ENCODE results near the gene BUD31. TPM values are rescaled to one million over a fixed set of nuclear protein-coding genes. Genes with fewer than 3 reads are reported as not detected.
A peak's percentile ranks its signal among the peaks of the same experiment; 100 is the strongest.
"Not testable (repeated sequence)": the region's sequence is repeated elsewhere in the genome, so short reads cannot be mapped to it uniquely, and the experiment has no call there.

BUD31 gene
- total RNA-seq, 1 experiment from 2014 or later: 96.3 TPM

GRCh38 chr7:99395616-99396327, 13.0 kb upstream of the BUD31 start:
- no peak for DNase-seq (ENCODE audit: low spot score)
- in situ Hi-C loops (cut with HindIII; ENCODE audit: low sequenced_read_pairs): no loop called here

- in situ Hi-C loops (cut with HindIII; ENCODE audit: low sequenced_read_pairs): no loop called here
- DNase-seq (ENCODE audit: low spot score): no peak
These were observed 12.1 kb upstream of the BUD31 start for GRCh38 chr7:99396418-99397296.

- DNase-seq (ENCODE audit: low spot score): no peak
- in situ Hi-C loops (cut with HindIII; ENCODE audit: low sequenced_read_pairs): no loop called here
These were observed 11.3 kb upstream of the BUD31 start for GRCh38 chr7:99397297-99397983.

- DNase-seq (ENCODE audit: low spot score): no peak
- in situ Hi-C loops (cut with HindIII; ENCODE audit: low sequenced_read_pairs): no loop called here
These were observed 9.8 kb upstream of the BUD31 start for GRCh38 chr7:99398891-99399445.

GRCh38 chr7:99399597-99399996, 9.2 kb upstream of the BUD31 start:
- no peak for DNase-seq (ENCODE audit: low spot score)
- in situ Hi-C loops (cut with HindIII; ENCODE audit: low sequenced_read_pairs): no loop called here

GRCh38 chr7:99402854-99403253, 5.9 kb upstream of the BUD31 start:
- in situ Hi-C loops (cut with HindIII; ENCODE audit: low sequenced_read_pairs): no loop called here
- no peak for DNase-seq (ENCODE audit: low spot score)

GRCh38 chr7:99403764-99404163, 5.0 kb upstream of the BUD31 start:
- DNase-seq (ENCODE audit: low spot score): no peak
- in situ Hi-C loops (cut with HindIII; ENCODE audit: low sequenced_read_pairs): no loop called here

- in situ Hi-C loops (cut with HindIII; ENCODE audit: low sequenced_read_pairs): no loop called here
- DNase-seq (ENCODE audit: low spot score): no peak
These were observed 4.4 kb upstream of the BUD31 start for GRCh38 chr7:99404235-99404976.

GRCh38 chr7:99404977-99405320, 3.8 kb upstream of the BUD31 start:
- in situ Hi-C loops (cut with HindIII; ENCODE audit: low sequenced_read_pairs): no loop called here
- no peak for DNase-seq (ENCODE audit: low spot score)

- in situ Hi-C loops (cut with HindIII; ENCODE audit: low sequenced_read_pairs): no loop called here
- DNase-seq (ENCODE audit: low spot score): no peak
These were observed 2.2 kb upstream of the BUD31 start for GRCh38 chr7:99406557-99406956.

- in situ Hi-C loops (cut with HindIII; ENCODE audit: low sequenced_read_pairs): no loop called here
- peak; percentile 16 for DNase-seq (ENCODE audit: low spot score)
These were observed 844 bp upstream of the BUD31 start for GRCh38 chr7:99407872-99408378.

- in situ Hi-C loops (cut with HindIII; ENCODE audit: low sequenced_read_pairs): no loop called here
- DNase-seq (ENCODE audit: low spot score): no peak
These were observed 413 bp downstream of the BUD31 start for GRCh38 chr7:99409192-99409572.

- DNase-seq (ENCODE audit: low spot score): no peak
- in situ Hi-C loops (cut with HindIII; ENCODE audit: low sequenced_read_pairs): no loop called here
These were observed 1.0 kb downstream of the BUD31 start for GRCh38 chr7:99409806-99410205.

- in situ Hi-C loops (cut with HindIII; ENCODE audit: low sequenced_read_pairs): no loop called here
- no peak for DNase-seq (ENCODE audit: low spot score)
These were observed 1.9 kb downstream of the BUD31 start for GRCh38 chr7:99410635-99411034.

- peak; percentile 66 for DNase-seq (ENCODE audit: low spot score)
- in situ Hi-C loops (cut with HindIII; ENCODE audit: low sequenced_read_pairs): not testable (repeated sequence)
These were observed 6.9 kb downstream of the BUD31 start for GRCh38 chr7:99415513-99416127.

- in situ Hi-C loops (cut with HindIII; ENCODE audit: low sequenced_read_pairs): no loop called here
- no peak for DNase-seq (ENCODE audit: low spot score)
These were observed 9.5 kb downstream of the BUD31 start for GRCh38 chr7:99418260-99418659.

GRCh38 chr7:99419323-99420021, 10.7 kb downstream of the BUD31 start:
- DNase-seq (ENCODE audit: low spot score): no peak
- in situ Hi-C loops (cut with HindIII; ENCODE audit: low sequenced_read_pairs): no loop called here

- in situ Hi-C loops (cut with HindIII; ENCODE audit: low sequenced_read_pairs): no loop called here
These were observed 11.4 kb downstream of the BUD31 start for GRCh38 chr7:99420213-99420612.

More at GRCh38 chr7:99420213-99420612, 11.4 kb downstream of the BUD31 start:
- DNase-seq (ENCODE audit: low spot score): no peak

Data from G401 (cell line).